HCT116 (cell line): Measurements from ENCODE around the gene STK38L. TPM values are rescaled to one million over a fixed set of nuclear protein-coding genes. Genes with fewer than 3 reads are reported as not detected.

ENCODE experiments used
- ATAC-seq: fragments of 200-7000 bp; cut with Tn5 transposase; 2 replicates; pipeline ENCODE4 v1.9.1; 2020; ENCODE audit warnings: mild to moderate bottlenecking, moderate library complexity
- BruUV-seq: library from RNA; stranded (reverse); fragments of 400-500 nt; replicated peaks from 2 replicates; lab custom pipeline; 2021; lab: Mats Ljungman, UMichigan
- CTCF ChIA-PET: fragments of 300-600 bp; sonication (Branson Sonifier 250); formaldehyde crosslinking; loops from one replicate; lab custom pipeline; 2021; ENCODE audit warnings: antibody characterized with exemption; lab: Charles Lee
- POLR2A ChIA-PET: fragments of 300-600, 350-600 bp; sonication (Branson Sonifier 250); formaldehyde crosslinking; loops from one replicate; lab custom pipeline; 2021; ENCODE audit warnings: antibody characterized with exemption; lab: Charles Lee
- RAD21 ChIA-PET, 2 experiments: fragments of 300-600 bp; sonication (Branson Sonifier 250); formaldehyde crosslinking; loops; one replicate each; lab custom pipeline; 2023; ENCODE audit warnings: low total read pairs in 2 of 2; ENCODE audit not compliant: uncharacterized antibody in 2 of 2, unreplicated experiment in 2 of 2, low non-redundant PET in 1 of 2; lab: Charles Lee
- DNase-seq: peaks from one replicate; pipeline ENCODE4 v3.0.0-alpha.2; 2010; ENCODE audit warnings: low read depth, low spot score
- H2AFZ ChIP-seq: fragments of 200-600 bp; shearing (Covaris generic), sonication (generic); 2 replicates; pipeline ENCODE4 v1.6.1; 2017; ENCODE audit warnings: low read depth, mixed run types, mixed read lengths, antibody characterized with exemption, low read length; ENCODE audit not compliant: poor library complexity, severe bottlenecking
- H3K27ac ChIP-seq: 2 replicates; pipeline ENCODE4 v1.5.1; 2012; ENCODE audit warnings: low read depth, low read length
- H3K27me3 ChIP-seq: fragments of 200-600 bp; sonication (generic); 2 replicates; pipeline ENCODE4 v1.6.1; 2016; ENCODE audit warnings: mixed run types, low read length, mixed read lengths; ENCODE audit not compliant: insufficient read depth
- H3K36me3 ChIP-seq, 2 experiments: fragments of 200-500 bp in 1 of 2; fragments of 200-600 bp in 1 of 2; sonication (Bioruptor generic) in 1 of 2; sonication (generic) in 1 of 2; 2 replicates each; pipeline versions ENCODE4 v1.5.1 to v1.6.1; 2014 to 2016; ENCODE audit warnings: low read length in 2 of 2, inconsistent platforms in 1 of 2, mixed read lengths in 1 of 2, mixed run types in 1 of 2; ENCODE audit not compliant: insufficient read depth in 2 of 2, control insufficient read depth in 1 of 2
- H3K4me1 ChIP-seq, 2 experiments: fragments of 200-600 bp in 1 of 2; sonication (generic) in 1 of 2; 2 replicates each; pipeline versions ENCODE4 v1.5.1 to v1.6.1; 2012 to 2017; ENCODE audit warnings: low read length in 2 of 2, inconsistent platforms in 1 of 2, mild to moderate bottlenecking in 1 of 2, mixed read lengths in 1 of 2, mixed run types in 1 of 2, moderate library complexity in 1 of 2; ENCODE audit not compliant: insufficient read depth in 2 of 2, control insufficient read depth in 1 of 2
- H3K4me2 ChIP-seq: fragments of 200-600 bp; sonication (generic); 2 replicates; pipeline ENCODE4 v1.6.1; 2017; ENCODE audit warnings: mixed run types, low read length, mixed read lengths
- H3K4me3 ChIP-seq, 2 experiments: fragments of 200-600 bp in 1 of 2; sonication (generic) in 1 of 2; replicated peaks in 1 of 2; 2 replicates each; pipeline ENCODE4 v1.5.1; 2011 to 2016; ENCODE audit warnings: low read length in 2 of 2, control low read depth in 1 of 2, low read depth in 1 of 2, mild to moderate bottlenecking in 1 of 2, mixed read lengths in 1 of 2, mixed run types in 1 of 2
- H3K79me2 ChIP-seq: fragments of 200-600 bp; sonication (generic); 2 replicates; pipeline ENCODE4 v1.6.1; 2017; ENCODE audit warnings: mild to moderate bottlenecking, mixed run types, low read length, moderate library complexity, mixed read lengths; ENCODE audit not compliant: insufficient read depth
- H3K9ac ChIP-seq: fragments of 200-600 bp; sonication (generic); 2 replicates; pipeline ENCODE4 v1.6.1; 2016; ENCODE audit warnings: low read length, mixed read lengths
- H3K9me2 ChIP-seq: fragments of 200-600 bp; sonication (generic), shearing (Covaris generic); 2 replicates; pipeline ENCODE4 v1.6.1; 2017; ENCODE audit warnings: mixed run types, mild to moderate bottlenecking, moderate library complexity; ENCODE audit not compliant: insufficient read depth
- H3K9me3 ChIP-seq, 2 experiments: fragments of 200-500 bp in 1 of 2; fragments of 200-600 bp in 1 of 2; sonication (Bioruptor generic) in 1 of 2; sonication (generic) in 1 of 2; 2 replicates each; pipeline ENCODE4 v1.6.1; 2014 to 2017; ENCODE audit warnings: low read length in 2 of 2, mixed read lengths in 2 of 2, inconsistent platforms in 1 of 2, low read depth in 1 of 2, mild to moderate bottlenecking in 1 of 2, mixed run types in 1 of 2, moderate library complexity in 1 of 2; ENCODE audit not compliant: control insufficient read depth in 1 of 2, insufficient read depth in 1 of 2
- H4K20me1 ChIP-seq: fragments of 200-600 bp; sonication (generic), shearing (Covaris generic); 2 replicates; pipeline ENCODE4 v1.6.1; 2017; ENCODE audit warnings: mixed run types, mild to moderate bottlenecking, moderate library complexity; ENCODE audit not compliant: insufficient read depth
- ATF3 ChIP-seq: IDR thresholded peaks from 2 replicates; pipeline ENCODE4 v1.6.1; 2012
- CEBPB ChIP-seq: IDR thresholded peaks from 2 replicates; pipeline ENCODE4 v1.6.1; 2012; ENCODE audit warnings: low read depth
- REST ChIP-seq: IDR thresholded peaks from 2 replicates; pipeline ENCODE4 v1.6.1; 2012; ENCODE audit warnings: low read depth
- ZNF274 ChIP-seq: fragments of 200-500 bp; sonication (Bioruptor generic); IDR thresholded peaks from 2 replicates; pipeline ENCODE4 v1.6.1; 2014; ENCODE audit warnings: mild to moderate bottlenecking, low read depth, low read length, inconsistent platforms
- intact Hi-C: fragments of 100-400 bp; cut with micrococcal nuclease; formaldehyde crosslinking; loops from 2 replicates; pipeline ENCODE4 v1.10.0; 2022
- total RNA-seq: library from RNA; stranded (reverse); gene quantifications from one replicate; pipeline ENCODE4 v1.2.1, GENCODE V29; 2021; ENCODE audit not compliant: unreplicated experiment

The STK38L gene
- total RNA-seq, 1 experiment from 2014 or later, result 23.9 TPM

- TF ChIP-seq ZNF274 (no peak), ATF3 (no peak), REST (no peak), CEBPB (no peak)
- TF ChIP-seq, all 23 proteins: peak for 0
- CTCF ChIA-PET, result no interaction called here
Measured at GRCh38 chr12:27237790-27238771, 6.0 kb upstream of the STK38L start.

More at GRCh38 chr12:27237790-27238771, 6.0 kb upstream of the STK38L start:
- intact Hi-C loops, result no loop called here
- H3K27ac ChIP-seq, result no peak overlapping the region
- no TSS peak for BruUV-seq
- ATAC-seq (0 out of 2 replicates have a peak, but pooled peaks have one; percentile 17), DNase-seq (no peak)
- no peaks in the 10 kb centered on the region for H3K9me2 ChIP-seq
- no peak overlapping the region for H3K9ac ChIP-seq
- H3K4me1 ChIP-seq, result peaks cover 0 to 8% of the 10 kb centered on the region in 2 experiments; a peak in 1 of 4 replicates
- ChIA-PET POLR2A (no interaction called here), RAD21 (no interaction called here)
- H3K36me3 ChIP-seq, result no peaks in the 10 kb centered on the region
- no peaks in the 10 kb centered on the region for H4K20me1 ChIP-seq
- H3K27me3 ChIP-seq, result no peaks in the 10 kb centered on the region
- no peaks in the 10 kb centered on the region for H3K9me3 ChIP-seq
- H3K4me3 ChIP-seq, result no peak overlapping the region
- H3K79me2 ChIP-seq, result no peaks in the 10 kb centered on the region
- H3K4me2 ChIP-seq, result no peak overlapping the region
- H2AFZ ChIP-seq, result no peak overlapping the region
